HCT116 (cell line): Measurements from ENCODE around the gene ADPGK. TPM values are rescaled to one million over a fixed set of nuclear protein-coding genes. Genes with fewer than 3 reads are reported as not detected.

Experiments used
- ATAC-seq: fragments of 200-7000 bp; cut with Tn5 transposase; 2 replicates; pipeline ENCODE4 v1.9.1; 2020; ENCODE audit warnings: mild to moderate bottlenecking, moderate library complexity
- BruUV-seq: library from RNA; stranded (reverse); fragments of 400-500 nt; replicated peaks from 2 replicates; lab custom pipeline; 2021; lab: Mats Ljungman, UMichigan
- CTCF ChIA-PET: fragments of 300-600 bp; sonication (Branson Sonifier 250); formaldehyde crosslinking; loops from one replicate; lab custom pipeline; 2021; ENCODE audit warnings: antibody characterized with exemption; lab: Charles Lee
- POLR2A ChIA-PET: fragments of 300-600, 350-600 bp; sonication (Branson Sonifier 250); formaldehyde crosslinking; loops from one replicate; lab custom pipeline; 2021; ENCODE audit warnings: antibody characterized with exemption; lab: Charles Lee
- RAD21 ChIA-PET, 2 experiments: fragments of 300-600 bp; sonication (Branson Sonifier 250); formaldehyde crosslinking; loops; one replicate each; lab custom pipeline; 2023; ENCODE audit warnings: low total read pairs in 2 of 2; ENCODE audit not compliant: uncharacterized antibody in 2 of 2, unreplicated experiment in 2 of 2, low non-redundant PET in 1 of 2; lab: Charles Lee
- DNase-seq: peaks from one replicate; pipeline ENCODE4 v3.0.0-alpha.2; 2010; ENCODE audit warnings: low read depth, low spot score
- H2AFZ ChIP-seq: fragments of 200-600 bp; shearing (Covaris generic), sonication (generic); 2 replicates; pipeline ENCODE4 v1.6.1; 2017; ENCODE audit warnings: low read depth, mixed run types, mixed read lengths, antibody characterized with exemption, low read length; ENCODE audit not compliant: poor library complexity, severe bottlenecking
- H3K27ac ChIP-seq: 2 replicates; pipeline ENCODE4 v1.5.1; 2012; ENCODE audit warnings: low read depth, low read length
- H3K27me3 ChIP-seq: fragments of 200-600 bp; sonication (generic); 2 replicates; pipeline ENCODE4 v1.6.1; 2016; ENCODE audit warnings: mixed run types, low read length, mixed read lengths; ENCODE audit not compliant: insufficient read depth
- H3K36me3 ChIP-seq, 2 experiments: fragments of 200-500 bp in 1 of 2; fragments of 200-600 bp in 1 of 2; sonication (Bioruptor generic) in 1 of 2; sonication (generic) in 1 of 2; 2 replicates each; pipeline versions ENCODE4 v1.5.1 to v1.6.1; 2014 to 2016; ENCODE audit warnings: low read length in 2 of 2, inconsistent platforms in 1 of 2, mixed read lengths in 1 of 2, mixed run types in 1 of 2; ENCODE audit not compliant: insufficient read depth in 2 of 2, control insufficient read depth in 1 of 2
- H3K4me1 ChIP-seq, 2 experiments: fragments of 200-600 bp in 1 of 2; sonication (generic) in 1 of 2; 2 replicates each; pipeline versions ENCODE4 v1.5.1 to v1.6.1; 2012 to 2017; ENCODE audit warnings: low read length in 2 of 2, inconsistent platforms in 1 of 2, mild to moderate bottlenecking in 1 of 2, mixed read lengths in 1 of 2, mixed run types in 1 of 2, moderate library complexity in 1 of 2; ENCODE audit not compliant: insufficient read depth in 2 of 2, control insufficient read depth in 1 of 2
- H3K4me2 ChIP-seq: fragments of 200-600 bp; sonication (generic); 2 replicates; pipeline ENCODE4 v1.6.1; 2017; ENCODE audit warnings: mixed run types, low read length, mixed read lengths
- H3K4me3 ChIP-seq, 2 experiments: fragments of 200-600 bp in 1 of 2; sonication (generic) in 1 of 2; replicated peaks in 1 of 2; 2 replicates each; pipeline ENCODE4 v1.5.1; 2011 to 2016; ENCODE audit warnings: low read length in 2 of 2, control low read depth in 1 of 2, low read depth in 1 of 2, mild to moderate bottlenecking in 1 of 2, mixed read lengths in 1 of 2, mixed run types in 1 of 2
- H3K79me2 ChIP-seq: fragments of 200-600 bp; sonication (generic); 2 replicates; pipeline ENCODE4 v1.6.1; 2017; ENCODE audit warnings: mild to moderate bottlenecking, mixed run types, low read length, moderate library complexity, mixed read lengths; ENCODE audit not compliant: insufficient read depth
- H3K9ac ChIP-seq: fragments of 200-600 bp; sonication (generic); 2 replicates; pipeline ENCODE4 v1.6.1; 2016; ENCODE audit warnings: low read length, mixed read lengths
- H3K9me2 ChIP-seq: fragments of 200-600 bp; sonication (generic), shearing (Covaris generic); 2 replicates; pipeline ENCODE4 v1.6.1; 2017; ENCODE audit warnings: mixed run types, mild to moderate bottlenecking, moderate library complexity; ENCODE audit not compliant: insufficient read depth
- H3K9me3 ChIP-seq, 2 experiments: fragments of 200-500 bp in 1 of 2; fragments of 200-600 bp in 1 of 2; sonication (Bioruptor generic) in 1 of 2; sonication (generic) in 1 of 2; 2 replicates each; pipeline ENCODE4 v1.6.1; 2014 to 2017; ENCODE audit warnings: low read length in 2 of 2, mixed read lengths in 2 of 2, inconsistent platforms in 1 of 2, low read depth in 1 of 2, mild to moderate bottlenecking in 1 of 2, mixed run types in 1 of 2, moderate library complexity in 1 of 2; ENCODE audit not compliant: control insufficient read depth in 1 of 2, insufficient read depth in 1 of 2
- H4K20me1 ChIP-seq: fragments of 200-600 bp; sonication (generic), shearing (Covaris generic); 2 replicates; pipeline ENCODE4 v1.6.1; 2017; ENCODE audit warnings: mixed run types, mild to moderate bottlenecking, moderate library complexity; ENCODE audit not compliant: insufficient read depth
- ATF3 ChIP-seq: IDR thresholded peaks from 2 replicates; pipeline ENCODE4 v1.6.1; 2012
- ELF1 ChIP-seq: IDR thresholded peaks from 2 replicates; pipeline ENCODE4 v1.6.1; 2012; ENCODE audit warnings: low read depth, borderline replicate concordance
- MAX ChIP-seq: IDR thresholded peaks from 2 replicates; pipeline ENCODE4 v1.6.1; 2012
- RAD21 ChIP-seq: IDR thresholded peaks from 2 replicates; pipeline ENCODE4 v1.6.1; 2012; ENCODE audit warnings: low read depth, mild to moderate bottlenecking
- SIN3A ChIP-seq: IDR thresholded peaks from 2 replicates; pipeline ENCODE4 v1.6.1; 2012; ENCODE audit warnings: low read depth
- SRF ChIP-seq: IDR thresholded peaks from 2 replicates; pipeline ENCODE4 v1.6.1; 2012; ENCODE audit warnings: low read depth
- TCF7L2 ChIP-seq: IDR thresholded peaks from 2 replicates; pipeline ENCODE4 v1.7.0; 2011; ENCODE audit warnings: borderline replicate concordance, inconsistent platforms; ENCODE audit not compliant: insufficient read depth, insufficient read length; ENCODE audit errors: extremely low read depth
- YY1 ChIP-seq: IDR thresholded peaks from 2 replicates; pipeline ENCODE4 v1.6.1; 2011; ENCODE audit warnings: low read length, low read depth, moderate library complexity, mild to moderate bottlenecking; ENCODE audit not compliant: insufficient replicate concordance; ENCODE audit errors: extremely low read depth
- intact Hi-C: fragments of 100-400 bp; cut with micrococcal nuclease; formaldehyde crosslinking; loops from 2 replicates; pipeline ENCODE4 v1.10.0; 2022
- total RNA-seq: library from RNA; stranded (reverse); gene quantifications from one replicate; pipeline ENCODE4 v1.2.1, GENCODE V29; 2021; ENCODE audit not compliant: unreplicated experiment
- TF ChIP-seq, protein P1 (sequence below): IDR thresholded peaks from 2 replicates; pipeline ENCODE4 v1.6.1; 2012; ENCODE audit warnings: low read depth
- TF ChIP-seq, protein P2 (sequence below), 3 experiments: fragments of 200-600 bp in 1 of 3; sonication (generic) in 1 of 3; IDR thresholded peaks in 2 of 3; conservative IDR thresholded peaks in 1 of 3; 2 replicates each; pipeline ENCODE4 v1.5.1; 2012 to 2017; ENCODE audit warnings: low read depth in 2 of 3, low read length in 2 of 3, antibody characterized with exemption in 1 of 3, borderline replicate concordance in 1 of 3, control low read depth in 1 of 3, mild to moderate bottlenecking in 1 of 3, mixed read lengths in 1 of 3, mixed run types in 1 of 3, moderate library complexity in 1 of 3; ENCODE audit not compliant: insufficient read depth in 1 of 3
- TF ChIP-seq, protein P3 (sequence below): IDR thresholded peaks from 2 replicates; pipeline ENCODE4 v1.6.1; 2011; ENCODE audit warnings: mild to moderate bottlenecking, low read length, moderate library complexity; ENCODE audit not compliant: insufficient replicate concordance; ENCODE audit errors: extremely low read depth

ADPGK gene
- total RNA-seq, 1 experiment from 2014 or later, result 41.5 TPM

DNA sequence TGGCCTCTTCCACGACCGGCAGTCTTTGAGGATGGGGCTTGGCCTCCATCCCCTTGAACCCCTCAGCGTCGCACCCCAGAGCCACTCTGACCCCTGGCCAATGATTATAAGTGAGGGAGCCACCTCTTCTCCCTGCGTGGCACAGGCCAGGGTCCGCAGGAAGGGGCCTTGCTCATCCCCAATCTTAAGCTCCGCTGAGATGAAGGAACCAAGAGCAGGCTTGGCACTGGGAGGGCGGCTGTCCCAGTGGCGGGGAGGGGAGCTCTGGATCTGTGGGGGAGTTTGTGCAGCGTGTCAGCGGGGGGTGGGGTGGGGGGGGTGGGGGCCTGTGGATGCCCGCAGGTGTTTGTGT, 13.8 kb upstream of the ADPGK start:
- ChIA-PET RAD21 (no interaction called here), CTCF (no interaction called here), POLR2A (no interaction called here)
- H3K4me1 ChIP-seq, result peaks cover 0 to 10% of the 10 kb centered on the region in 2 experiments; a peak in 1 of 4 replicates
- peak overlapping the region; percentile 59 for H3K9ac ChIP-seq
- H3K9me3 ChIP-seq, result no peaks in the 10 kb centered on the region
- intact Hi-C loops, result loop anchor here (1.0 kb wide), 1 partner anchor 284 kb away; no protein-coding TSS in a partner anchor
- BruUV-seq, result no TSS peak
- H3K36me3 ChIP-seq, result no peaks in the 10 kb centered on the region
- H2AFZ ChIP-seq, result peak overlapping the region; percentile 95
- H3K79me2 ChIP-seq, result no peaks in the 10 kb centered on the region
- ATAC-seq (peak; percentile 24; the same call in 1 of the 2 replicates), DNase-seq (no peak)
- TF ChIP-seq RAD21, result no peak
- TF ChIP-seq, protein P1, sequence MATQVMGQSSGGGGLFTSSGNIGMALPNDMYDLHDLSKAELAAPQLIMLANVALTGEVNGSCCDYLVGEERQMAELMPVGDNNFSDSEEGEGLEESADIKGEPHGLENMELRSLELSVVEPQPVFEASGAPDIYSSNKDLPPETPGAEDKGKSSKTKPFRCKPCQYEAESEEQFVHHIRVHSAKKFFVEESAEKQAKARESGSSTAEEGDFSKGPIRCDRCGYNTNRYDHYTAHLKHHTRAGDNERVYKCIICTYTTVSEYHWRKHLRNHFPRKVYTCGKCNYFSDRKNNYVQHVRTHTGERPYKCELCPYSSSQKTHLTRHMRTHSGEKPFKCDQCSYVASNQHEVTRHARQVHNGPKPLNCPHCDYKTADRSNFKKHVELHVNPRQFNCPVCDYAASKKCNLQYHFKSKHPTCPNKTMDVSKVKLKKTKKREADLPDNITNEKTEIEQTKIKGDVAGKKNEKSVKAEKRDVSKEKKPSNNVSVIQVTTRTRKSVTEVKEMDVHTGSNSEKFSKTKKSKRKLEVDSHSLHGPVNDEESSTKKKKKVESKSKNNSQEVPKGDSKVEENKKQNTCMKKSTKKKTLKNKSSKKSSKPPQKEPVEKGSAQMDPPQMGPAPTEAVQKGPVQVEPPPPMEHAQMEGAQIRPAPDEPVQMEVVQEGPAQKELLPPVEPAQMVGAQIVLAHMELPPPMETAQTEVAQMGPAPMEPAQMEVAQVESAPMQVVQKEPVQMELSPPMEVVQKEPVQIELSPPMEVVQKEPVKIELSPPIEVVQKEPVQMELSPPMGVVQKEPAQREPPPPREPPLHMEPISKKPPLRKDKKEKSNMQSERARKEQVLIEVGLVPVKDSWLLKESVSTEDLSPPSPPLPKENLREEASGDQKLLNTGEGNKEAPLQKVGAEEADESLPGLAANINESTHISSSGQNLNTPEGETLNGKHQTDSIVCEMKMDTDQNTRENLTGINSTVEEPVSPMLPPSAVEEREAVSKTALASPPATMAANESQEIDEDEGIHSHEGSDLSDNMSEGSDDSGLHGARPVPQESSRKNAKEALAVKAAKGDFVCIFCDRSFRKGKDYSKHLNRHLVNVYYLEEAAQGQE, result no peak
- TF ChIP-seq, protein P2, sequence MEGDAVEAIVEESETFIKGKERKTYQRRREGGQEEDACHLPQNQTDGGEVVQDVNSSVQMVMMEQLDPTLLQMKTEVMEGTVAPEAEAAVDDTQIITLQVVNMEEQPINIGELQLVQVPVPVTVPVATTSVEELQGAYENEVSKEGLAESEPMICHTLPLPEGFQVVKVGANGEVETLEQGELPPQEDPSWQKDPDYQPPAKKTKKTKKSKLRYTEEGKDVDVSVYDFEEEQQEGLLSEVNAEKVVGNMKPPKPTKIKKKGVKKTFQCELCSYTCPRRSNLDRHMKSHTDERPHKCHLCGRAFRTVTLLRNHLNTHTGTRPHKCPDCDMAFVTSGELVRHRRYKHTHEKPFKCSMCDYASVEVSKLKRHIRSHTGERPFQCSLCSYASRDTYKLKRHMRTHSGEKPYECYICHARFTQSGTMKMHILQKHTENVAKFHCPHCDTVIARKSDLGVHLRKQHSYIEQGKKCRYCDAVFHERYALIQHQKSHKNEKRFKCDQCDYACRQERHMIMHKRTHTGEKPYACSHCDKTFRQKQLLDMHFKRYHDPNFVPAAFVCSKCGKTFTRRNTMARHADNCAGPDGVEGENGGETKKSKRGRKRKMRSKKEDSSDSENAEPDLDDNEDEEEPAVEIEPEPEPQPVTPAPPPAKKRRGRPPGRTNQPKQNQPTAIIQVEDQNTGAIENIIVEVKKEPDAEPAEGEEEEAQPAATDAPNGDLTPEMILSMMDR (IDR thresholded peaks at IDR 0.05 in 2 of 3, conservative IDR thresholded peaks at IDR 0.05 in 1 of 3; ENCODE audit: borderline replicate concordance in 1 of 3, insufficient read depth in 1 of 3, low read depth in 2 of 3, low read length in 2 of 3), result no peak
- TF ChIP-seq ELF1, result no peak
- TF ChIP-seq, protein P3, sequence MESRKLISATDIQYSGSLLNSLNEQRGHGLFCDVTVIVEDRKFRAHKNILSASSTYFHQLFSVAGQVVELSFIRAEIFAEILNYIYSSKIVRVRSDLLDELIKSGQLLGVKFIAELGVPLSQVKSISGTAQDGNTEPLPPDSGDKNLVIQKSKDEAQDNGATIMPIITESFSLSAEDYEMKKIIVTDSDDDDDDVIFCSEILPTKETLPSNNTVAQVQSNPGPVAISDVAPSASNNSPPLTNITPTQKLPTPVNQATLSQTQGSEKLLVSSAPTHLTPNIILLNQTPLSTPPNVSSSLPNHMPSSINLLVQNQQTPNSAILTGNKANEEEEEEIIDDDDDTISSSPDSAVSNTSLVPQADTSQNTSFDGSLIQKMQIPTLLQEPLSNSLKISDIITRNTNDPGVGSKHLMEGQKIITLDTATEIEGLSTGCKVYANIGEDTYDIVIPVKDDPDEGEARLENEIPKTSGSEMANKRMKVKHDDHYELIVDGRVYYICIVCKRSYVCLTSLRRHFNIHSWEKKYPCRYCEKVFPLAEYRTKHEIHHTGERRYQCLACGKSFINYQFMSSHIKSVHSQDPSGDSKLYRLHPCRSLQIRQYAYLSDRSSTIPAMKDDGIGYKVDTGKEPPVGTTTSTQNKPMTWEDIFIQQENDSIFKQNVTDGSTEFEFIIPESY, result no peak
- TF ChIP-seq SRF, result no peak
- TF ChIP-seq TCF7L2, result no peak
- no peak for TF ChIP-seq MAX
- no peak for TF ChIP-seq YY1
- no peak for TF ChIP-seq SIN3A
- TF ChIP-seq ATF3, result no peak
- H3K4me3 ChIP-seq, result peak overlapping the region; percentile 46 to 64
- H4K20me1 ChIP-seq, result no peaks in the 10 kb centered on the region
- peaks cover 6% of the 10 kb centered on the region; the same call in 1 of the 2 replicates for H3K27me3 ChIP-seq
- H3K27ac ChIP-seq, result no peak overlapping the region; the same call in 1 of the 2 replicates
- H3K4me2 ChIP-seq, result peak overlapping the region; percentile 94
- no peaks in the 10 kb centered on the region for H3K9me2 ChIP-seq
